ES-I3 (cell line): ENCODE results near the gene CCSER1.

Experiments
- H3K36me3 ChIP-seq: 2 replicates; pipeline ENCODE4 v1.6.1; 2013; ENCODE audit warnings: mild to moderate bottlenecking, low read length, control low read depth, moderate library complexity; ENCODE audit not compliant: insufficient read depth
- H3K4me1 ChIP-seq: 2 replicates; pipeline ENCODE4 v1.6.1; 2013; ENCODE audit warnings: mild to moderate bottlenecking, control low read depth, low read length; ENCODE audit not compliant: insufficient read depth
- H3K9ac ChIP-seq: 2 replicates; pipeline ENCODE4 v1.6.1; 2013; ENCODE audit warnings: low read depth, mild to moderate bottlenecking, low read length, moderate library complexity
- H3K9me3 ChIP-seq: 2 replicates; pipeline ENCODE4 v1.6.1; 2013; ENCODE audit warnings: mild to moderate bottlenecking, low read length, moderate library complexity; ENCODE audit not compliant: control insufficient read depth, insufficient read depth

Gene CCSER1

GRCh38 chr4:90127223-90127705 is at the start of gene CCSER1:
CCSER1 (plus strand) TSS chr4:90127394.
- peaks cover 5% of the 10 kb centered on the region; the same call in 1 of the 2 replicates for H3K4me1 ChIP-seq
- peak within 1 kb of the TSS; percentile 80; the same call in 1 of the 2 replicates for H3K9ac ChIP-seq
- no peaks in the 10 kb centered on the region for H3K36me3 ChIP-seq

DNA sequence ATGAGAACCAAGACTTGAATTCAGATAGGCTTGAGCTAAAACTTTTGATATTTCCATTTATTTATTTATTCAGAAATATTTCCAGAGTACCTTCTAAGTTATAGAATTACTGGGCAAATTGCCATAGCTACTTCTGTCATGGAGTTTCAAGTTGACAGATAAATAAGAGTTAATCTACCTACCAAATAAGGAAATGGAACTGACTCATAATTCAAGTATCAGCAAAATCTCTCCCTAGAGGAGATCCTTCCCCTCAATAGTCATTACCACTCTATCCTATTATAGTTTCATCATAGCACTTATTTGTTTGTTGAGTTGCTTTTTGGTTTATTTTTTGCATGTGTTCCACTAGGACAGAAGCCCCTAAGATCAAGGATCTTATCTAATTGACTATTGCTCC is 48.8 kb upstream of the CCSER1 start:
- H3K9ac ChIP-seq = no peak overlapping the region
- H3K36me3 ChIP-seq = no peaks in the 10 kb centered on the region
- H3K4me1 ChIP-seq = peaks cover 15% of the 10 kb centered on the region
- H3K9me3 ChIP-seq = no peaks in the 10 kb centered on the region

More at GRCh38 chr4:90127223-90127705, at the start of gene CCSER1:
- no peaks in the 10 kb centered on the region for H3K9me3 ChIP-seq

GRCh38 chr4:90080116-90080515 is 47.1 kb upstream of the CCSER1 start:
- no peaks in the 10 kb centered on the region for H3K9me3 ChIP-seq
- H3K36me3 ChIP-seq = no peaks in the 10 kb centered on the region
- H3K9ac ChIP-seq = no peak overlapping the region
- peaks cover 7% of the 10 kb centered on the region; the same call in 1 of the 2 replicates for H3K4me1 ChIP-seq

- H3K4me1 ChIP-seq = peaks cover 7% of the 10 kb centered on the region; the same call in 1 of the 2 replicates
- H3K9me3 ChIP-seq = no peaks in the 10 kb centered on the region
- H3K9ac ChIP-seq = no peak overlapping the region
- no peaks in the 10 kb centered on the region for H3K36me3 ChIP-seq
Observed at GRCh38 chr4:90081432-90082144, 45.6 kb upstream of the CCSER1 start.

- H3K4me1 ChIP-seq = peaks cover 7% of the 10 kb centered on the region; the same call in 1 of the 2 replicates
- no peak overlapping the region for H3K9ac ChIP-seq
- H3K36me3 ChIP-seq = no peaks in the 10 kb centered on the region
- H3K9me3 ChIP-seq = no peaks in the 10 kb centered on the region
Observed at GRCh38 chr4:90082449-90082848, 44.7 kb upstream of the CCSER1 start.

DNA sequence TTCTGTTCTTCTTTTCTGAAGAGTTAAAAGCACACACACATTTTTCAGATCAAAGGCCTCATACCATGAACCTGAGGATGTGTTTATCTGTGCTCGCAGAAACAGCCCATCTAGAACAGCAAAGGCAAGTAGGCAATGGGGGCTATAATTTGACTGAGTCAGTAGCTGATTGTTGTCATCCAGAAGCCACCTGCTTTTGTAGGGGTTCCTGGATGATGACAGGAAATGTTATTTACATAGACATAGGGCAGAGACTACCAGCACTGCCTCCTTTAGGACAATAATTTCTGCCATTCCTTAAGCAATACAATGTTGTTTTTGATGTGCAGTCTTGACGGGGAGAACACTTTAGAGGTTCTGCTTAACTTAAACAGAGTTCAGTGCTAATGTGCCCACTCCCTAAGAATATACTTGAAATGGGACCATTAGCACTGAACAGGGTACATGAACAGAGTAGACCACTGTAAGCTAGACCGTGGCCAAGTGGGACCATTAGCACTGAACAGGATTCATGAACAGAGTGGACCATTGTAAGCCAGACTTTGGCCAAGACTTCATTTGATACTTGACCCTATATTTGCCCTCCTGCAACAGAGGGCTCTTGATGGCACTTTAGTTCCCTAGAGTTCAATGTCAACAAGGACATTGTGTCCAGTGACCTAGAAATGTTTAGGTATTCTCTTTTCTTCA is 42.8 kb upstream of the CCSER1 start:
- Histone ChIP-seq H3K36me3 (no peaks in the 10 kb centered on the region), H3K9ac (no peak overlapping the region), H3K9me3 (no peaks in the 10 kb centered on the region), H3K4me1 (peaks cover 7% of the 10 kb centered on the region; the same call in 1 of the 2 replicates)

GRCh38 chr4:90084967-90085295 is 42.3 kb upstream of the CCSER1 start:
- Histone ChIP-seq H3K9ac (no peak overlapping the region), H3K36me3 (no peaks in the 10 kb centered on the region), H3K4me1 (peaks cover 7% of the 10 kb centered on the region; the same call in 1 of the 2 replicates), H3K9me3 (no peaks in the 10 kb centered on the region)

DNA sequence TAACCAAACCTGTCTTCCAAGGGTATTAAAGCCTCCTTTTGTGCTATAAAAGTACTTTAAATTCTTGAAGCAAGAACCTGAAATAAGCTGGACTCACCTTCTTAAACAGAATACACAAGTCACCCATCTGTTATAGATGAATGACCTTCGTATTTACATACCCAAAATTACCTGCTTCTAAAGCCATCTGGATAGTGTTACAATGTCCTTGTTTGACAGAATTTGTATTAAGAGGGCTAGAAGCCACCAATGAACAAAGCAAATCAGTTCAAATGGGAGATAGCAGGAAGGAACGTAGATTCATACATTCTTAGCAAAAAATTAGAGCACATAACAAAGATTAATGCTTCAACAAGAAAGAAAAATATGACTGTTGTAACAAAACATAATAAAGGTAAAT is 33.7 kb upstream of the CCSER1 start:
- Histone ChIP-seq H3K9me3 (no peaks in the 10 kb centered on the region; the same call in 1 of the 2 replicates), H3K4me1 (no peaks in the 10 kb centered on the region), H3K9ac (no peak overlapping the region), H3K36me3 (no peaks in the 10 kb centered on the region)

GRCh38 chr4:90095000-90095399 is 32.2 kb upstream of the CCSER1 start:
- H3K9me3 ChIP-seq = no peaks in the 10 kb centered on the region; the same call in 1 of the 2 replicates
- H3K4me1 ChIP-seq = no peaks in the 10 kb centered on the region
- no peak overlapping the region for H3K9ac ChIP-seq
- no peaks in the 10 kb centered on the region for H3K36me3 ChIP-seq

DNA sequence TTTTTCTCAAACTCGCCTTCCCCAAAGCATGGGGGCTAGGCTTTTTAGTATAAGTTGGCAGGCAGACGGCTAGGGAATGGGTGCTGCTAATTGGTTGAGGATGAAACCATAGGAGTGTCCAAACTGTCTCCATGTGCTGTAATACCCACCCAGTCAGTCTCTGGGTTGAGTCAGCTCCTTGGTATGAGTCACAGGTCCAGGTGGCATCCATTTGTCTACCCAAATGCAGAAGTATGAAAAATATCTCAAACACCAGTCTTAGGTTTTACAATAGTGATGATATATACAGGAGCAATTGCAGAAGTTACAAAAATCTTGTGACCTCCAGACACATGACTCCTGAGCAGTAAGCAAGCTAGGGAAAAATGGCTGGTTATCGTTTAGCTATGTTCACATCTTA is 27.4 kb upstream of the CCSER1 start:
- no peaks in the 10 kb centered on the region; the same call in 1 of the 2 replicates for H3K9me3 ChIP-seq
- H3K4me1 ChIP-seq = no peaks in the 10 kb centered on the region
- H3K36me3 ChIP-seq = no peaks in the 10 kb centered on the region
- no peak overlapping the region for H3K9ac ChIP-seq

GRCh38 chr4:90103991-90104390 is 23.2 kb upstream of the CCSER1 start:
- H3K4me1 ChIP-seq = no peaks in the 10 kb centered on the region
- no peaks in the 10 kb centered on the region for H3K36me3 ChIP-seq
- H3K9me3 ChIP-seq = no peaks in the 10 kb centered on the region
- H3K9ac ChIP-seq = no peak overlapping the region

GRCh38 chr4:90105274-90105673 is 21.9 kb upstream of the CCSER1 start:
- Histone ChIP-seq H3K9me3 (no peaks in the 10 kb centered on the region), H3K9ac (no peak overlapping the region), H3K4me1 (no peaks in the 10 kb centered on the region), H3K36me3 (no peaks in the 10 kb centered on the region)

DNA sequence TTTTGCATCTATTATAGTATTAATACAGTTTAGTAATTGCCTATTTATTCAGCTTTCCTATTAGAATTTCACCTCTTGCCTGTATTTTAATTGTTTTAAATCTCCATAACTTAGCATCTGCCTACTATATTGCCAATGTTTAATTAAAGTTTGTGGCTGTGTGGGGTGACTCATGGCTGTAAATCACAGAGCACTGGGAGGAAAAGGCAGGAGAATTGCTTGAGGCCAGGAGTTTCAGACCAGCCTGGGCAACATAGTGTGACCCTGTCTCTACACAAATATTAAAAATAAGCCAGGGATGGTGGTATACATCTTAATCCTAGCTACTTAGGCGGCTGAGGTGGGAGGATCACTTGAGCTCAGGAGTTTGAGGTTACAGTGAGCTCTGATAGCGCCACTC is 14.5 kb upstream of the CCSER1 start:
- Histone ChIP-seq H3K4me1 (no peaks in the 10 kb centered on the region), H3K9ac (no peak overlapping the region), H3K36me3 (no peaks in the 10 kb centered on the region), H3K9me3 (no peaks in the 10 kb centered on the region)

DNA sequence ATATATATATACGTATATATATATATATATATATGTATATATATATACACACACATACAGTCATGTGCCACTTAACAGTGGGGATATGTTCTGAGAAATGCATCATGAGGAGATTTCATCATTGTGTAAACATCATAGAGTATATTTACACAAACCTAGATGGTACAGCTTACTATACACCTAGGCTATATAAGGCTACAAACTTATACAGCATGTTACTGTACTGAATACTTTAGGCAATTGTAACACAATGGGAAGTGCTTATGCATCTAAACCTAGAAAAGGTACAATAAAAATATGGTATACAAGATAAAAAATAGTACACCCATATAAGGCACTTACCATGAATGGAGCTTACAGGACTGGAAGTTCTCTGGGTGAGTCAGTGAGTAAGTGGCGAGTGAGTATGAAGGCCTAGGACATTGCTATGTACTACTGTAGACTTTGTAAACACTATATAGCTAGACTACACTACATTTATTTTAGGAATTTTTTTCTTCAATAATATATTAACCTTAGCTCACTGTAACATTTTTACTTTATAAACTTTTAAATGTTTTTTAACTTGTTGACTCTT is 13.2 kb upstream of the CCSER1 start:
- H3K36me3 ChIP-seq = no peaks in the 10 kb centered on the region
- H3K9ac ChIP-seq = no peak overlapping the region
- H3K9me3 ChIP-seq = no peaks in the 10 kb centered on the region
- no peaks in the 10 kb centered on the region for H3K4me1 ChIP-seq
